ENCODE data around the gene NR5A2.

NR5A2 gene

GRCh38 chr1:200128944-200129879 is 101.7 kb downstream of the NR5A2 start:
- TF ChIP-seq, protein P1, sequence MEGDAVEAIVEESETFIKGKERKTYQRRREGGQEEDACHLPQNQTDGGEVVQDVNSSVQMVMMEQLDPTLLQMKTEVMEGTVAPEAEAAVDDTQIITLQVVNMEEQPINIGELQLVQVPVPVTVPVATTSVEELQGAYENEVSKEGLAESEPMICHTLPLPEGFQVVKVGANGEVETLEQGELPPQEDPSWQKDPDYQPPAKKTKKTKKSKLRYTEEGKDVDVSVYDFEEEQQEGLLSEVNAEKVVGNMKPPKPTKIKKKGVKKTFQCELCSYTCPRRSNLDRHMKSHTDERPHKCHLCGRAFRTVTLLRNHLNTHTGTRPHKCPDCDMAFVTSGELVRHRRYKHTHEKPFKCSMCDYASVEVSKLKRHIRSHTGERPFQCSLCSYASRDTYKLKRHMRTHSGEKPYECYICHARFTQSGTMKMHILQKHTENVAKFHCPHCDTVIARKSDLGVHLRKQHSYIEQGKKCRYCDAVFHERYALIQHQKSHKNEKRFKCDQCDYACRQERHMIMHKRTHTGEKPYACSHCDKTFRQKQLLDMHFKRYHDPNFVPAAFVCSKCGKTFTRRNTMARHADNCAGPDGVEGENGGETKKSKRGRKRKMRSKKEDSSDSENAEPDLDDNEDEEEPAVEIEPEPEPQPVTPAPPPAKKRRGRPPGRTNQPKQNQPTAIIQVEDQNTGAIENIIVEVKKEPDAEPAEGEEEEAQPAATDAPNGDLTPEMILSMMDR (IDR thresholded peaks at IDR 0.05; ENCODE audit: low read depth, low read length, missing control alignments) = no peak
- H3K4me3 ChIP-seq (replicated peaks; ENCODE audit: low read depth, low read length) = no peak overlapping the region
- no peak for DNase-seq (ENCODE audit: extremely low read depth, low read depth)

- TF ChIP-seq, protein P1 (IDR thresholded peaks at IDR 0.05; ENCODE audit: low read depth, low read length, missing control alignments) = no peak
- no peak overlapping the region for H3K4me3 ChIP-seq (replicated peaks; ENCODE audit: low read depth, low read length)
- DNase-seq (ENCODE audit: extremely low read depth, low read depth) = no peak
Observed at GRCh38 chr1:200130552-200130951, 103.0 kb downstream of the NR5A2 start.

DNA sequence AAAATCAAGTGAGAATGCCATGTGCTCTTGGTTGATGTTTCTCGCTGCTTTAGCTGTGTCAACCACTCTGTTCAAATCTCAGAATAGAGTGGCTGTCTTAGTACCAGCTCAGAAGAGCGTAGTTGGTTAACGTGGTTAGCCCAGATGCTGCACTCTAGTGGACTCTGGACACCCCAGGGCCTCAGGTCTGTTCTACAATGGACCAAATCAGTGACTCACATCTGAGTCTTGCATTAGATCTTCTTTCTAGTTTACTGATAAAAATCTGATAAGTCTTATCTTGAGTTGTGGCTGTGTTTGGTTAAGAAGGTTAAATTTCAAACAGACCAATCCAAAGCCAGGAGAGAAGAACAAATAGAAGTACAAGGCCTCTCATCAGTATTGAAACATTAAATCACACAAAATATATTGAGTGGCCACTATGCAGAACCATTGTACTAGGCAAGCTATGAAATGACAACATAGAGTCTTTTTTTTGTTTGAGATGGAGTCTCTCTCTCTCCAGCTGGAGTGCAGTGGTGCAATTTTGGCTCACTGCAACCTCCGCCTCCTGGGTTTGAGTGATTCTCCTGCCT is 104.1 kb downstream of the NR5A2 start:
- TF ChIP-seq, protein P1 (IDR thresholded peaks at IDR 0.05; ENCODE audit: low read depth, low read length, missing control alignments) = no peak

DNA sequence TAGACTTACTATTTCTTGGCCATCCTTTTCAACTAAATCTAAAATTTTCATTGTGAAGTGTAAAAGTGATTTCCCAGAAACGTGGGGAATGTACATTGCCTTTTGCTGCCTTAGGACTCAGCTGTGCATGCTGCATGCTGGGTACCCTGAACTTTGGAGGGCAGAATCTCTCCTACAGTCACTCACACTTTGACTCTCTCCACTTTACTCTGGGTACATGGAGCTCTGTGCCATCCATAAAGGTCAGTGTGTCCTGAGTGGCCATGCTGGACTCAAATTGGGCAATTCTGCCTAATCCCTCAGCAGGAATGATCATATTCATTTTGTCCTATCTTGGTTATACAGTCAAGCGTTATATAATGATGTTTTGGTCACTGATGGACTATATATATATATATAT is 105.6 kb downstream of the NR5A2 start:
- TF ChIP-seq, protein P1 (IDR thresholded peaks at IDR 0.05; ENCODE audit: low read depth, low read length, missing control alignments) = no peak
- no peak for DNase-seq (ENCODE audit: extremely low read depth, low read depth)
- no peak overlapping the region for H3K4me3 ChIP-seq (replicated peaks; ENCODE audit: low read depth, low read length)

More for the DNA sequence above, 104.1 kb downstream of the NR5A2 start:
- no peak overlapping the region for H3K4me3 ChIP-seq (replicated peaks; ENCODE audit: low read depth, low read length)
- no peak for DNase-seq (ENCODE audit: extremely low read depth, low read depth)

- DNase-seq (ENCODE audit: extremely low read depth, low read depth) = no peak
- TF ChIP-seq, protein P1 (IDR thresholded peaks at IDR 0.05; ENCODE audit: low read depth, low read length, missing control alignments) = no peak
- no peak overlapping the region for H3K4me3 ChIP-seq (replicated peaks; ENCODE audit: low read depth, low read length)
Observed at GRCh38 chr1:200134116-200134515, 106.6 kb downstream of the NR5A2 start.

DNA sequence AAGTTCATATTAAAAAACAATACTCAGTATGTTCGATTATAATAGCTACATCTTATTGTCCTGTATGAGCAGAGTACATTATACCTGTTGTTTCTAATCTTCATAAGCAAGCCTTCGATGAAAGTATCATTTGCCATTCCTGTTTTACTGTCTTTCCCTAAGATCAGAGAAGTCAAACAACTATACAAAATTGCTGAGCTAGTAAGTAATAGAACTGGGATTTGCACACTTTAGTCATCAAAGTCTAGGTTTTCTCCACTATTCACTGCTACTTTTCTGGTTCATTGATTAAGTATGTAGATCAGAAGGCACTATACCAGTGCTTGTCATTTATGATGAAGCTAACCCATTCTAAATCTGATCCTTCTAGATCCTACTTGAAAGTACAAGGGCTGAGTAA is 108.9 kb downstream of the NR5A2 start:
- H3K4me3 ChIP-seq (replicated peaks; ENCODE audit: low read depth, low read length) = no peak overlapping the region
- TF ChIP-seq, protein P1 (IDR thresholded peaks at IDR 0.05; ENCODE audit: low read depth, low read length, missing control alignments) = no peak
- no peak for DNase-seq (ENCODE audit: extremely low read depth, low read depth)

Measured in HFF-Myc (cell line).